Fibroblast of skin of right biceps (primary cell): ENCODE data around the gene DDN.

ENCODE experiments used
- DNase-seq: peaks from one replicate; pipeline ENCODE4 v3.0.0-alpha.2; 2013

Gene DDN

DNA sequence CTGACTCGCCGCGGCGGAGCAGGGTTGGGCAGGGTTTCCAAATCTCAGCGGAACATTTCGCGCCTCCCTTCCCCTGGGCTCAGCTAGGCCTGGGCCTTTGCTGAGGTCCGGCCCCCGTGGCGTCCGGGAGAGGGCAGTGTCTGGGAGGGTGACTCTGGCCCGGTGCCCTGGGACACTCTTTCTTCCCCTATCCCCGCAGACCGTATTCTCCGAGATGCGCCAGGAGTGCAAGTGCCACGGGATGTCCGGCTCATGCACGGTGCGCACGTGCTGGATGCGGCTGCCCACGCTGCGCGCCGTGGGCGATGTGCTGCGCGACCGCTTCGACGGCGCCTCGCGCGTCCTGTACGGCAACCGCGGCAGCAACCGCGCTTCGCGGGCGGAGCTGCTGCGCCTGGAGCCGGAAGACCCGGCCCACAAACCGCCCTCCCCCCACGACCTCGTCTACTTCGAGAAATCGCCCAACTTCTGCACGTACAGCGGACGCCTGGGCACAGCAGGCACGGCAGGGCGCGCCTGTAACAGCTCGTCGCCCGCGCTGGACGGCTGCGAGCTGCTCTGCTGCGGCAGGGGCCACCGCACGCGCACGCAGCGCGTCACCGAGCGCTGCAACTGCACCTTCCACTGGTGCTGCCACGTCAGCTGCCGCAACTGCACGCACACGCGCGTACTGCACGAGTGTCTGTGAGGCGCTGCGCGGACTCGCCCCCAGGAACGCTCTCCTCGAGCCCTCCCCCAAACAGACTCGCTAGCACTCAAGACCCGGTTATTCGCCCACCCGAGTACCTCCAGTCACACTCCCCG is 18.0 kb downstream of the DDN start:
- no peak for DNase-seq

DNA sequence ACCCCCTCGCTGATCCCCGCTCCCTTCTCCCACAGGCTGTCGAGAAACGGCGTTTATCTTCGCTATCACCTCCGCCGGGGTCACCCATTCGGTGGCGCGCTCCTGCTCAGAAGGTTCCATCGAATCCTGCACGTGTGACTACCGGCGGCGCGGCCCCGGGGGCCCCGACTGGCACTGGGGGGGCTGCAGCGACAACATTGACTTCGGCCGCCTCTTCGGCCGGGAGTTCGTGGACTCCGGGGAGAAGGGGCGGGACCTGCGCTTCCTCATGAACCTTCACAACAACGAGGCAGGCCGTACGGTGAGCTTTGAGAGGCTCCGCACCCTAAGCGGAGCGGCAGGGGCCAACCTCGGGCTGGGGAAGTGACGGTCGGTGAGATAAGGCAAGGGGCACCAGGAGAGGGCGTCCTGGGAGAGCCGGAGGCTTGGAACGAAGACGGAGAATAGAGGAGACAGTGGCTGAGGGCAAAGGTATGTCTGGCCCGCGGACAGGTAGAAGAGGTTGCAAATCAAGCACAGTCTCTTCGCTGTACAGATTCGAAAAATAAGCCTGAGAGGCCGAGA is 18.7 kb downstream of the DDN start:
- DNase-seq, result no peak

DNA sequence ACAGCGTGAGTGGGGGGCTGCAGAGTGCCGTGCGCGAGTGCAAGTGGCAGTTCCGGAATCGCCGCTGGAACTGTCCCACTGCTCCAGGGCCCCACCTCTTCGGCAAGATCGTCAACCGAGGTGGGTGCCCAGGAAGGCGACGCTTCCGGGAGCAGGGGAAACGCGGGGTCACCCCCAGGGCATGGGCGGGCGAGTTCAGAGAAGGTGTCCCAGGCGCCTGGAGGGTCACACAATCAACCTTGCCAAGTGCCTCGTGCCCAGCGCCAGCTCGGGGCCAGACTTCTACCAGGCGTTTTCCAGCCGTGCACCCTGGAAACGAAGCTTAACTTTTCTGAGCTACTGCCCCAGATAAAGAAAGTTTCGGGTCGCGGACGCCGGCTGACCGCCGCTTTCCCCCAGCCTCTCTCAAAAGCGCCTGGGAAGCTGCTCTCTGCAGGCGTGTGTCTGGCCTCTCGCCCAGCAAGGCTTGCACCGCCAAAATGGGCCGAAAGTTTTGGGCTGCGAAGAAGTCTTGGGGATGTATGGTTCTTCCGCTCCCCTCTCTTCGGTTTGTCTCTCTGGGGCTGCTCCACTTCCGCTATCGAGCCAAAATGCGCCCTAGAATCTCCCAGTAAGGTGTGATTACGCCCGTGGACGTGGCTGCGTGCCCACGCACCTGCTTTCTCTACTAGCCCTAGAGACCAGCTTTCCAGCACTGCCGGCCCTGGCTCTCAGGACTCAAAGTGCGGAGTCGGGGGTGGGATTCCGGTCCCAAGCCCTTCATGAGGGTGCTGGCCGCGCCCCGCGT is 19.4 kb downstream of the DDN start:
- DNase-seq, result no peak

DNA sequence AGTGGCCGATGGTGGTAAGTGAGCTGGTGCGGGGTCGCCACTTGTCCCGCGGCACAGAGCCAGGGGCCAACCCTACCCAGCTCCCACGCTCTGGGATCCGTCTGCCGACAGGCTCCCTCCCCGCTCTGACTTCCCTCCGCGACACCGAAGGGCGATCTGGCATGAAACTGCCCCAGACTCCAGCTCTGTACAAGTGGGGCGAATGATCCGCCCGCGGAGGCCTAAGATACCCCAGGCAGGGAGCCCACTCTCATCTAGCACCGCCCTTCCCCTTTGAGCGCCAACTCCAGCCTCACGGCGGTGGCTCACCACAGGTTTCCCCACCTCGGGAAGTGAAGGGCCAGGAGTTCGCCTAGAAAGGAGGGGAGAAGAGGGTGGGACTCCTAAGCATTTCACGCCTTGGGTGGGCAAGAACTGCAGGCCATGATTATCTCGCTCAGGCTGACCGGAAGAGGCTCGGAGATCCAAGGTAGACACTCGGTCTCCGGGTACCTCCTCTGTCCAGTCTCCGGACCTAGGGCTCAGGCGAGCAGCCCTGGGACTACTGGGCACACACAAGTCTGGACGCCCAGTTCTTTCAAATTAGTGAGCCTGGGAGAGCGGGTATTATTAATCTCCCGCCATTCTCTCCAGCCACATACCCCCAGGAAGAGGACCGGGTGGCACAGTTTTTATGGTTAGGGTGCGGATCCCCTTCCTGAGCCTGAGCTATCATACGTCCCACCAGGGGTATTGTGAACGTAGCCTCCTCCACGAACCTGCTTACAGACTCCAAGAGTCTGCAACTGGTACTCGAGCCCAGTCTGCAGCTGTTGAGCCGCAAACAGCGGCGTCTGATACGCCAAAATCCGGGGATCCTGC is 20.2 kb downstream of the DDN start:
- DNase-seq, result no peak

DNA sequence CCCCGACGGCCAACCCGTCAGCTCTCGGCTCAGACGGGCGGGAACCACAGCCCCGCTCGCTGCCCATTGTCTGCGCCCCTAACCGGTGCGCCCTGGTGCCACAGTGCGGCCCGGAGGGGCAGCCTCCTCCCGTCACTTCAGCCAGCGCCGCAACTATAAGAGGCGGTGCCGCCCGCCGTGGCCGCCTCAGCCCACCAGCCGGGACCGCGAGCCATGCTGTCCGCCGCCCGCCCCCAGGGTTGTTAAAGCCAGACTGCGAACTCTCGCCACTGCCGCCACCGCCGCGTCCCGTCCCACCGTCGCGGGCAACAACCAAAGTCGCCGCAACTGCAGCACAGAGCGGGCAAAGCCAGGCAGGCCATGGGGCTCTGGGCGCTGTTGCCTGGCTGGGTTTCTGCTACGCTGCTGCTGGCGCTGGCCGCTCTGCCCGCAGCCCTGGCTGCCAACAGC is 20.9 kb downstream of the DDN start, which contains the start of gene WNT1:
Gene WNT1, plus strand, starts transcription at position 32 of the 450 bp plus-strand sequence. Its CDS starts 329 bp downstream, at position 361.
- no peak for DNase-seq

DNA sequence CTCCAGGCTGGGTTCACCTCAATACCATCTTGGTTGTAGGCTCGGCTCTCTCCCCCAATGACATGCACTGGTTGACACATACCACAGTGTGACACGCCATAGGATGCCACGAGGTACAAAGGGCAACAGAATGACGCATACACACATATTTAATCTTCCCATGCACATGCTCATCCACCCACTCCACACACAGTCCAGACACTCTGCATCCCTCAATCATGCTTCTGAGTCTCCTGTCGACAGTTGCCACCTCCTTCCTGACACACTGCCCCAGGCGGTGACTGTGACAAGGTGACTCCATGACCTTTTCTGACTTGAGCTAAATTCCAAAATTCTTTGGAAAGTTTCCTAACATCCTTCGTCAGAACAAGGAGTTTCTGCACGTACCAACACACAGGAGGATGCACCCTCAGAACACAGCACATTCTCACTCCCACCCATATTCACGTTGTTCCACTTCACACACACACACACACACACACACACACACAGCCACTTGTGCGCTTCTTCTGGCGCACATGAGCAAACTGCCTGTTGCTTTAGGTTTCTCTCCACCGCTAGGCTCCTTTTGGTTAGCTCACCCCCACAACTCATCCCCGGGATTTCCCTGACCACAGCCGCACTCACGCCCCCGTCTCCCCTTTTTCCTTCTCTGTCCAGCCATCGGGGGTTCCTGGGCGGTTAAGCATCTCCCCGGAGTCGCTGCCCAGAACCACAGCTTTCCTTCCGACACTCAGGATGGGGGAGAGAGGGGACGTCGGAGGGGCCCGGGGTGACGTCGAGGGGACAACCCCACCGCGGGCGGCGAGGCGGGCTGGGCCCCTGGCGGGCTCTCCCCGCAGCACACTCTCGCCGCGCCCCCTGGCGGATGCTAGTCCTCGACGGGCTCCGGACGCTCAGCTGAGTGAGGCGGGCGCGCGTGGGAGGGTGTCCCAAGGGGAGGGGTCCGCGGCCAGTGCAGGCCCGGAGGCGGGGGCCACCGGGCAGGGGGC is 21.6 kb downstream of the DDN start:
- peak; percentile 59 for DNase-seq

DNA sequence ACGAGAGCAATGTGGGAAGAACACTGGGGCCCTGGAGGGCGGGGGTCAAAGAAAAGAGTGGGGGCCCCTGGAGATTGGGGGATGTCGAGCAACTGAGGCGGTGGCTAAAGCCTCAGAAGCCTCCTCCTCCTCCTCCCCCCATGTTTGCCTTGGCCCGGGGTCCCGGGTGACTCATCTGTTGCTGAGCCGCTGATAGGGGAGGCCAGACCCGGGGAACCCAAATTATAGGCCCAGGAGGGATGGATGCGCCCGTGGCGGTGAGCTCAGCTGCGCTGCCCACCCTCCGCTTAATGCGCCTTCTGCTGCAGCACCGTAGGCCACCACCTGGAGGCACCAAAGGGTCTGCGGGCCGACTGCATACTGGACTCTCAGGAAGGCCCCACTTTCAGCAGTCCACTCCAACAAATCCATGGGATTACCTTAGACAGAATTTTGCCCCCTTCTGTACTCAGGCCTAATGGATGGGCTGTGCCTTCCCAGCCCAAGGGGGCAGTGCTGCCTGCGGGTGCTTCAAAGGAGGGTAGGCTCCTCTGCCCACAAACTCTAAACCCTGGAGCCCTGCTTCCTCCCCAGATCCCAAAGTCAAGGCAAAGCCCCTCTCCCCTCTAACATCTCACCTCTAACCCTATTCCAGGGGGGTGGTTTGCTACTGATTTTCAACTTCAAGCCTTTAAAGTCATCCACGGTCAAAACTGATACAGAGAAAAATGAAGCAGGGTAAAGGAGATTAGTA is 25.1 kb downstream of the DDN start:
- DNase-seq, result peak; percentile 76

DNA sequence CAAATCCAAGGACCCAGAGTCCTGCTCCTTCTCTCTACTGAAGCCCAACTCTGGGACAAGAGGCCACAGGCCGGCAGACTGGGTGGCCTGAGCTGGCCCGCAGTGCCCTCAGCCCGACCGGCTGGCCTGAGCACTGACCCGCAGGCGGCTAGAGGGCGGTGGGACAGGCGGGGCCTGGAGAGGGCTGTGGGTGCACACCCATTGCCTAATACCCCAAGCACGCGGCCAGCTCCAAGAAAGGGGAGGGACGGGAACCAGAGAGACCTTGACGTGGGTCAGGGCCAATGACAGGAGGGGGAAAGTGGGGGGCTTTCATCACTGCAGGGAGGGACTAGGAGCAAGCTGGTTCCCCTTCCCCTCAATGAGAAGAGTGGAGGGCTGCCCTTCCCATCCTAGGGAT is 25.6 kb downstream of the DDN start:
- DNase-seq, result no peak

DNA sequence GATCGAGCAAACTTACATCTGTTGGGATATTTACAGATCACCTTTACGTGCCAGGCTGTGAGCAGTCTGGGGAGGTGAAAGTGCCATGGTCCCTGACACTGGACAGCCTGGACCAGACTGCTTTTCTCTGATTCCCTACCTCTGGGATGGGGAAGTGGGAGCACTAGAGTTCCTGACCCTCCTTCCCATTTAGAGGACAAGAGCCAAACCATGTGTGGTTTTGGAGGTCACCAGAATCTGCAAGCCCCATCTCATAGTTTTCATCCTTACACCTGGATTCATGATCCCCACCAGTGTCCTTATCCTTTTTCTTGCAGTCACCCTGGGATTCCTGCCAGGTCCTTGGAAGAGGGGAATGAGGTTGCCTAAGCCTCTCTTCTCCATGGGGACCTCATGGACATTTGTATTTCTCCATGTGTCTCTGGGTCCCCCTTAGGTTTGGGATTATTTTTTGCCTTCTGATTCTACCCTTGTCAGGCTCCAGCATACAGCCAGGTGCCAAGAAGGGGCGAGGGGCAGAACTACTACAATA is 26.2 kb downstream of the DDN start:
- DNase-seq, result no peak

DNA sequence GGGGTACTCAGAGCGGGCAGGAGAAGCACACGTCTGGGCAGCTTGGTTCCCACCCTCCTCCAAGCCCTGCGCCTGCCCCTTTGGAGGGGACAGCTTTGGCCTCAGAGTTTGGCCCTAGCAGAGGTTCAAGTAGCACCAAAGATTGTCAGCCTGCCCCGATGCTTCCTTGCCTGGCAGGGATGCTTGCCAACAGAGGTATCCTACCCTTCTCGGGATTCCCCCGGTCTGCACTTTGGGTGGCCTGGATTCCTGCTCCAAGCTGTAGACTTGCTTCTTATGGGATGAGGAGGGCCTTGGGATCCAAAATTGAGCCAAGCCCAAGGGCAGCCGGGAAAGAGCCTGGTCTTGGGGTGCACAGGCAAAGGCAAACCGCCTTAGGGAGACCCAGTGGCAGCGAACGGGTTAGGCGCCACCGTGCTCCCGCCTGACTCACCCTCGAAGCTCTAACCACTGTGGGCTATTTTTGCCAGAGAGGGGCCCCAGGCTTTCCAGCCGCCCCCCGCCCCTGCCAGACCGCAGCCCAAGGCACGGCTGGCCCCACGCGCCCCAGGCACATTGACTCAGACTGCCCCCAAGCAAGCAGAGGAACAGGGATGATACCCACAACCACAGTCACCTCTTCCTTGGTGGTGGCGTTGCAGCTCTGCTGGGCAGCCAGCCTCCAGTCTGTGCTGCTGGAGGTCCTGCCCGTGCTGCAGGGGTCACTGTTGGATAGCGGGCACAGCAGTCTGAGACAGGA is 26.8 kb downstream of the DDN start:
- DNase-seq, result peak; percentile 71

DNA sequence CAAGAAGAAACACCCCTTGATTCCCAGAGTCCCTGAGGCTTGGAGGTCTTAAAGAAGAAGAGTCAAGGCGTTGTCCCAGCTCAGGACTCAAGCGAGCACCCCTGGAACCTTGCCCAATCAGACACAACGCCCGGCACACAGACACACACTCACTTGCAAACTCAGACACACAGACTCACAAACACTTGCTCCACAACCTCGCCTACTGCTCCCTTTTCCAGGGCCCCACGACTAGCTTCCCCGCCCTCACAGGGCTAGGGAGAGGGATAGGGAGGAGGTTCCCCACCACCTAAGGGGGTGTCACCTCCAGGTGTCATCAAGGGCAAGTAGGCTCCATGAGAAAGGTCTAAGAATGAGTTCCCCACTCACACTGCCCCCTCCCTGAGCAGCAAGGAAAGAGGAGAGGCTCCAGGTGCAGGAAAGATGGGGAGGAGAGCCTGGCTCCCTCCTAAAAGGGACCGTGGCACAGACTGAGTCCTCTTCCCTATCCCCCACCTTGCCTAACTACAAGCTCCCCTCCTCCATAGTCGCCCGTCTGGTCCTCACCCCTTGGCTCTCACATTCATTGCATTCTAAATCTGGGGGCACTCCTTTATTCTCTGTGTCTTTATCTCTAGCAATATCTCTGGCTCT is 28.4 kb downstream of the DDN start:
- no peak for DNase-seq

DNA sequence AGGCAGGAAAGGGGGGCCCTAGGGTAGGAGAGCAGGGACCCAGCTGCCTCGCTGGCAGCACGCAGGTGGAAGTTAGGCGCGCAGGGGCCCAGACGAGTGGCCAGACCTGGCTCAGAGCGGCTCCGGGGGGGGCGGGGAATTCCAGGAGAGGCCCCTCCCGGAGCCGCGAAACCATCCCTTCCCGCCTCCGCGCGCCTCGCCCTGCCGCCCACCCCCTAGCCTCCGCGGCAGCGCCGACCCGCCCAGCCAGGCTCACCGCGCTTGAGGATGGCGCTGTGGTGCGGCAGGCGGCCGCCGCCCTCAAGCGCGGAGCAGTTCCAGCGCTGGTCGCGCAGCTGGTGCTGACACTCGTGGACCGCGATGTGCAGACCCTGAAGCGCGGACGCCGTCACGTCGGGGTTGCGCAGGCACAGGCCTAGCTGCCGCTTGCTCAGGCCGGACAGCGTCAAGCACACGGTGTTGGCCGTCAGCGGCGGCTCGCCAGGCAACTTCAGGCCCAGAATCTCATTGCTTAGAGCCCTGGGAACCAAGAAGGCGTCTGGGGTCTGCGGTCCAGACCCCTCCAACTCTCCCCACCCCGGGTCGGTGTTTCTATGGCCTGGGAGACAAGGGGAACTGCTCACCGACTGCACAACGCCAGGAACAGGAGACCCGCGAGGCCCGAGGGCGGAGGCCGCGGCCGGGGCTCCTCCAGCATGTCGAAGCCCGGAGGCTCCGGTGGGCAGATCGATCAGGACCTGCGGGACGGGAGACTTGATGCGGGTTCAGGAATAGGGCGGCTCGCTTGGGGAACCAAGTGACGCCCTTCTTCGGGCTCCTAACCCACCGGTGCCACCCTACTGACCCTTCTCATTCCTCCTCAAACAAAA is 29.1 kb downstream of the DDN start:
- no peak for DNase-seq

DNA sequence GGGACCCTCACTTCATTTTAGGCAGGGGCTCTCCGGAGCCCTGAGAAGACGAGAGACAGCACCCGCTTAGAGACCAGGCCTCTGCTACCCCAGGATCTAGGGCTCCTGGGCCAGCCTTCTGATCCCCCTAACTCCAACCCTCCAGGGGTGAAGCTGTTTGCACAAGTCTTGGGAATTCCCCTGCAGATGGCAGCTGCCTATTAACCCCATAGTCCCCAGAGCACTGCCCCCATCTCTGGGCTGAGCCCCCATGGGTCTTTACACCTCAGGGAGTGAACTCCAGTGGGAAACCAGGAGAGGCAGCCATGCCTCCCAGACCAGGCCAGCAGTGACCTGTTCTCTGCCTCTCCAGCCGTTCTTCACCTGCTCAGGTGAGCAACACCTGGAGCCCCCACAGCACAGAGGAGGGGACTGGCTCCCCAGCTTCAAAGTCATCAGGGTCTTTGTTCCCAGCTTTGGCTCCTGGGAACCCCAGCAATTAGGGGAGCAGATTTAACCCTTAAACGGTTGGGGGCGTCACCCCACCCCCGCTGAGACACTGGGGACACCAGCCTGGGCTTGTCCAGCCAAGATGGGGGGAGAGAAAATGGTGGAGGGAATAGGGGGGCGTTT is 29.9 kb downstream of the DDN start:
- DNase-seq, result no peak

DNA sequence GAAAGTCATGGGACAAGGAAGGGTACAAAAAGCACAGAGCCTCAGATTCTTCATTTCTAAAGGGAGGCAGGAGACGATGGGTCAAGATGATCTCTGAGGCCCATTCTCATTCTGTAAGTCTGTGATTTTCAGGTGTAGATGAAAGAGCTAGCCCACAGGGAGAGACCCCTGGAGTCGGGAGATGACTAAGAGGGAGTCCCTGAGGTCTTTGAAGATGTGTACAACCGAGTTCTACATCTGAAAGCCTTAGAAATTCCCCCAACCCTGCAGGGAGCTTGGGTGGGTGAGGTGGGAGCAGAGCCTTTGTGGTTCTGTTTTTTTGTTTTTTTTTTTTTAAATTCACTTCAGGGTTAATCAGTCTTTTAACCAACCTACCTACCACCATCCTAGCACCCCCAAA is 30.7 kb downstream of the DDN start:
- DNase-seq, result no peak

DNA sequence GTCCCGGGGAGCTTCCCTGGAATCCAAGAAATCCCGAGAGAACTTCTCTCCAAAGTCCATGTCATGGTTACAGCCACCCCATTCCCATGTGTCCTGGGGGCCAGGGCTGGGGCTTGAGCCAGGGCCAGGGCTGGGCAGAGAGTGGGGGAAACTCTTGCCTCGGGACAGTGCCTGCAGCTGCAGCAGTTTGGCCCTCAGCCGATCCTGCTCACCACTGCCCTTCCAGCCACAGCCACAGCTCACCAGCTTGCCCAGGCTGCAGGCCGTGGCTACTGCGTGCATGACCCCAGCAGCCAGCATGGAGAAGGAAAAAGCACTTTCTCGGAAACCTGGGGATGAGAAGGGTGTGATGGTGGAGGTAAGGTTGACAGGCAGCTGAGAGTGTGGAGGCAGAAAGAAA is 31.2 kb downstream of the DDN start:
- no peak for DNase-seq

DNA sequence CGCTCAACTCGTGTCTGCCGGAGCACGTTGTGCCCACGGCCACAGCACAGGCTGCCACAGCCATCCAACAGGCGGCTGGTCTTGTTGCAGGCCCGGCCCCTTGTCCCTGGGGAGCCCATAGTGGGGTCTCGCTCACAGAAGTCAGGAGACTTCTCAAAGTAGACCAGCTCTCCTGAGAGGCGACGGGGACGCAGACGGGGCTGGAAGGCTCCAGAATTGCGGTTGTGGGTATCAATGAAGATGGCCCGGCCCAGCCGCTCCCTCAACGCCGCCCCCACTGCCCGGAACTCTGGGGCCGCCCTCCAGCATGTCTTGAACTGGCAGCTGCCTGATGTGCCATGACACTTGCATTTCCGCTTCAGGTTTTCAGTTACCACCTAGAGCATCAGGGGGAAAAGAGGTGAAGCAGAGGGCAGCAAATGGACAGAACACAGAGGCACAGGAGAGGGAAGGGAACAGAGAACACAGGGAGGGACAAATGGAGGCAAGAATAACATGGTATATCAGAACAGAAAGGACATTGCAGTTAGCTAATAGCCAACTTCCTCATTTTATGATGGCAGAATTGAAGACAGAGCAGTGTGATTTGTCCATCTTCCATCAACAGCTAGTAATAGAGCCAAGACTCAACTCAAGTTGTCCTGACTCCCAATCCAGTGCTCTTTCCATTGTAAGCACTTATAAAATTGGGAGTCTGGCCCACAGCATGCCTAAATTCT is 32.8 kb downstream of the DDN start:
- no peak for DNase-seq

DNA sequence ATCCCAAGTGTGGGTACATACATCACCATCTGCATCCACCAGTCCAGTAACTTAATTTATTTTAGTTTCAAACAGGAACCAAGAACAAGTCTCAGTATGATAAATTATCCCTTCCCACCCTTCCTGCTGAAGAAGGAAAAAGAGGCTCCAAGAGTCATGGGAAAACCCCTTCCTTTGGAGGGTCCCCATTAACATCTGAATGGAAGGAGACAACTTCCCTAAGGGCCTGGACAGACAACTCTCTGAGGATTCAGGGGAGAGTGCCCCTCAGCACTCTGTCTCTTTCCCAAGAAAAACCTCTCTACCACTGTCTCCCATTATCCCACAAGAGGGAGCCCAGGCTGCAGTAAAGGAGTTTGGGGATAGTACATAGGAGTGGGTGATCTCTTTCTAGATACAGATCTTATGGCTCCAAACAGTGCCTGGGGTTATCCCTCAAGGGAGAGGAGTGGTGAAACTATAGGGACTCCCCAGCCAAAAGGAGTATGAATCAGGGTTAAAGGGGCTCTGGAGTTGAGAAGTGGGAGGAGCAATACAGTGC is 33.8 kb downstream of the DDN start:
- peak; percentile 34 for DNase-seq
